Esophagus muscularis mucosa (tissue), 4 donors: ENCODE data around the gene GOLIM4.

Experiments
- EP300 ChIP-seq: sonication (generic); formaldehyde crosslinking; IDR thresholded peaks from one replicate; pipeline ENCODE4 v1.6.1; 2017; ENCODE audit warnings: antibody characterized with exemption
- POLR2A ChIP-seq: fragments of 450-650 bp; IDR thresholded peaks from one replicate; pipeline ENCODE4 v1.6.1; 2017; ENCODE audit warnings: antibody characterized with exemption, moderate library complexity, mild to moderate bottlenecking, low read depth
- POLR2AphosphoS5 ChIP-seq, 2 donors: sonication (generic); formaldehyde crosslinking; IDR thresholded peaks; one replicate each; pipeline ENCODE4 v1.6.1; 2017; ENCODE audit warnings: antibody characterized with exemption in 2 of 2
- TF ChIP-seq, protein P1 (sequence below), 3 experiments: fragments of 200-600 bp in 2 of 3; fragments of 450-650 bp in 1 of 3; sonication (generic) in 2 of 3; IDR thresholded peaks; one replicate each; pipeline ENCODE4 v1.5.1; 2017 to 2019; ENCODE audit warnings: antibody characterized with exemption in 3 of 3, mild to moderate bottlenecking in 2 of 3, moderate library complexity in 1 of 3

DNA sequence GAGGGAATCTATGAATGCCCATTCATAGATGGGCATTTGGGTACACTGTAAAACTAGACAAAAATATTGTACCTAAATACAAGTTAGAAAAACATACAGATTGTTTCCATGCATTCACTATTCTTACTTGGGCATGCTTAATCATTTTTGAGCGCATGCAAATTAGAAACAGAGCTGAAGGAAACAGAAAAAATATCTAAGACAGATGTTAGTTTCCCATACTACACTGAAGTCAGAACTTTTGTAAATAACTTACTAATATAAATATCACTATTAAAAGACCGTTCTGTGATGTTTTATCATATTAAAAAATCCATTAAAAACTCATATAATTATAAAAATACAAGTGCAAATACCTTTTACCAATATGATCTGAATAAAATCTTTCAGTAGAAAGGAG lies 58.7 kb downstream of the GOLIM4 start:
- TF ChIP-seq, protein P1, sequence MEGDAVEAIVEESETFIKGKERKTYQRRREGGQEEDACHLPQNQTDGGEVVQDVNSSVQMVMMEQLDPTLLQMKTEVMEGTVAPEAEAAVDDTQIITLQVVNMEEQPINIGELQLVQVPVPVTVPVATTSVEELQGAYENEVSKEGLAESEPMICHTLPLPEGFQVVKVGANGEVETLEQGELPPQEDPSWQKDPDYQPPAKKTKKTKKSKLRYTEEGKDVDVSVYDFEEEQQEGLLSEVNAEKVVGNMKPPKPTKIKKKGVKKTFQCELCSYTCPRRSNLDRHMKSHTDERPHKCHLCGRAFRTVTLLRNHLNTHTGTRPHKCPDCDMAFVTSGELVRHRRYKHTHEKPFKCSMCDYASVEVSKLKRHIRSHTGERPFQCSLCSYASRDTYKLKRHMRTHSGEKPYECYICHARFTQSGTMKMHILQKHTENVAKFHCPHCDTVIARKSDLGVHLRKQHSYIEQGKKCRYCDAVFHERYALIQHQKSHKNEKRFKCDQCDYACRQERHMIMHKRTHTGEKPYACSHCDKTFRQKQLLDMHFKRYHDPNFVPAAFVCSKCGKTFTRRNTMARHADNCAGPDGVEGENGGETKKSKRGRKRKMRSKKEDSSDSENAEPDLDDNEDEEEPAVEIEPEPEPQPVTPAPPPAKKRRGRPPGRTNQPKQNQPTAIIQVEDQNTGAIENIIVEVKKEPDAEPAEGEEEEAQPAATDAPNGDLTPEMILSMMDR (IDR thresholded peaks at IDR 0.05): no peak
- TF ChIP-seq EP300 (no peak), POLR2AphosphoS5 (IDR thresholded peaks at IDR 0.05) (no peak), POLR2A (no peak)
